GM18873 (cell line): Measurements from ENCODE around the gene FALEC.
A peak's percentile ranks its signal among the peaks of the same experiment; 100 is the strongest.

Experiments
- ATAC-seq: cut with Tn5 transposase; IDR thresholded peaks from one replicate; pipeline ENCODE4 v1.9.1; 2021; ENCODE audit warnings: mild to moderate bottlenecking, moderate library complexity, moderate number of reproducible peaks; ENCODE audit not compliant: unreplicated experiment, low FRiP score

Gene FALEC

DNA sequence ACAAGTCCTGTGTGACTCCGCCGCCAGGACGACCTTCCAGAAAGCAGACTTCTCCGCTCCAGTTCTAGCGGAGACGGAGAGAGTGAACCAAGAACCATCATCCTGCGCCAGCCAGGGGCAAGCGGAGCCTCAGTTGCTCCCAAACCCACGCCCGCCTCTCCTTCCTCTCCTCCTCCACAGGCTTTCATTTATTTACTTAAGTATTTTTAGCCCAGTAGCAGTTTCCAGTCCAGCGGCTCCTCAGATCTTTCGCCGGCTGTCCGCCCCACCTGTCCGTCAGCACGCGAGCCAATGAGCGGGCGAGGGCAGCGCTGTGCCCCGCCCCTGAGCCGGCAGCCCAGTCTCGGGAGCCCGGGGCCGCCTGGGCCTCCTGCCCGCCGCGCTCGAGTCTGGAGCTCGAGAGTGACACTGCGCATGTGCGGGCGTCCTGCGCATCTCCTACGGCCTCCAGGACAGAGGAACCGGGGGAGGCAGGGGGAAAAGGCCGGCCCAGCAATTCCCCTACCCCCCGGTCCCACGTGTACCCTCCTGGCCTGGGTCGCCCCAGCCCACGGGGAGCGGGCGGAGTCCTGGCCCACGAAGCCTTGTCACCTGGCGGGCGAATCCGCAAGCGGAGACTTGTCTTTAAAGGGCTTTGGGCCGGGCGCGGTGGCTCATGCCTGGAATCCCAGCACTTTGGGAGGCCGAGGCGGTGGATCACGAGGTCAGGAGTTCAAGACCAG, at the start of gene FALEC:
Gene FALEC (plus strand): TSS at position 425 of the 722 bp plus-strand sequence.
- peak; percentile 86 for ATAC-seq

DNA sequence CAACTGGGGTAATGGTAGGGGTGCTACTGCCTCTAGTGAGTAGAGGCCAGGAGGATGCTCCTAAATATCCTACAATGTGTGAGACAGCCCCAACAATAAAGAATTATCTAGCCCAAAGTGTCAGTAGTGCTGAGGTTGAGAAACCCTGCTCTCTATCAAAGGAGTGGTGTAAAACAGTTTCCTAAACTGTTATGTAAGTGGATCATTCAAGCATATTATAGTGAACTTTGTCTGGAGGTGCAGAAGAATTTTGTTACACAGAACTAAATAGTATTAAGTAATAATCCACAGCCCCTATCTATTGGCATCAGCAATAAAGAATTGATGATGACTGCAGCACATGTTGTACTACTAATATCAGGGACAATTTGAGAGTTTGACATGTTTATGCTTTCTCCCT, 48.6 kb upstream of the FALEC start:
- no peak for ATAC-seq

DNA sequence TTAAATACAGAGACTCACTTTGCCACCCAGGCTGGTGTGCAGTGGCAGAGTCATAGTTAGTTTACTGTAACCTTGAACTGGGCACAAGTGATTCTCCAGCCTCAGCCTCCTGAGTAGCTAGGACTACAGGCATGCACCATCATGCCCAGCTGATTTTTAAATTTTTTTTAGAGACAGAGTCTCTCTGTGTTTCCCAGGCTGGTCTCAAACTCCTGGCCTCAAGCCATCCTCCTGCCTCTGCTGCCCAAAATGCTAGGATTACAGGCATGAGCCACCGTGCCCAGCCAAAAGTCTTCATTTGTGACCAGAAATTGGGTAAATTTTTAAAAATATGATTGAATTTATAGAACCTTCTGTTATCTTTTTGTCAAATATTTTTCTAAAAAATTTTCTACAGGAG, 46.3 kb upstream of the FALEC start:
- no peak for ATAC-seq

DNA sequence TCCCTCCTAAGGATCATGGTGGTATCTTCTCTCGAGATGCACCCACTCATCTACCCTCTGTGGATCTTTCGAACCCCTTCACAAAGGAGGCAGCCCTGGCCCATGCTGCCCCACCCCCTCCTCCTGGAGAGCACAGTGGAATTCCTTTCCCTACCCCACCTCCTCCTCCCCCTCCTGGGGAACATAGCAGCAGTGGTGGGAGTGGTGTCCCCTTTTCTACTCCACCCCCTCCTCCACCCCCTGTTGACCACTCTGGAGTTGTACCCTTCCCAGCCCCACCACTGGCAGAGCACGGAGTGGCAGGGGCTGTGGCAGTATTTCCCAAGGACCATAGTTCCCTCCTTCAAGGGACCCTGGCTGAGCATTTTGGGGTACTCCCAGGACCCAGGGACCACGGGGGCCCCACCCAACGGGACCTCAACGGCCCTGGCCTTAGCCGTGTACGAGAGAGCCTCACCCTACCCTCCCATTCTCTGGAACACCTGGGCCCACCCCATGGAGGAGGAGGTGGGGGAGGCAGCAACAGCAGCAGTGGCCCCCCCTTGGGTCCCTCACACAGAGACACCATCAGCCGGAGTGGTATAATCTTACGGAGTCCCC, 42.9 kb upstream of the FALEC start:
- no peak for ATAC-seq

DNA sequence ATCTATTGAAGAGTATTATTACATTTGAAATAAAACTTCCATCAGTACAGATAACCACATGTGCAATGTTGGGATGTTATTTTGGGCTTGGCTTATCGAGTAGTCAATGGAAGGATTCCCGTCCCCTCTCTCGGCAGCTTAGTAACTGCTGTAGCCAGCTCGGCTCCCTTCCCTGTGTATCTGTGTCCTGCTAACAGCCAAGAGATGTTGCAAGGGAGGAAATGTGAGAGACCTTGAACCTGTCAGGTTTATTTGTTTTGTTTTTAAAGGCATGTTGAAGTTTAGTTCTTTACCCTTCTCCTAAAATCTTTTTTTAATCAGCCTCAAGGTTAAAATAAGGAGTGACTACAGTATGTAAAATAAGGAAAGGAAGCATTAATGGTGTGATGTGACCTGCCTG, 41.9 kb upstream of the FALEC start:
- no peak for ATAC-seq

DNA sequence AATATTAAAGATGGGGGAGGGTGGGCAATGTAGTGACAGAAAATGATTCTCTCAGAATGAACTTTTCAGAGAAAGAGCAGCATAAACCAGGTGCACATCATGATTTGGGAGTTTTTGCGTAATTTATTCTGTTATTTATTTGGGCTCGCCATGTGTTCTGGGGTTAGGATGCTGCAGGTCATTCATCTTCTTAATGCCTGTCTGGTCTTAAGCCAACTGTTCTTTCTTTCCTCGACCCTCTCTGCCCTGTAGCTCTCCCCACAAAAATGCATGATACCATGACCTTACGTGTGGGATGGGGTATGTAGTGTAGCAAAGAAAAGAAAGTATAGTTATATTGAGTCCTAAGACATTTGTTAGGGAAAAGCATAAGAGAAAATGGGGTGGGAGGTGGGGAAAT, 40.7 kb upstream of the FALEC start:
- no peak for ATAC-seq

DNA sequence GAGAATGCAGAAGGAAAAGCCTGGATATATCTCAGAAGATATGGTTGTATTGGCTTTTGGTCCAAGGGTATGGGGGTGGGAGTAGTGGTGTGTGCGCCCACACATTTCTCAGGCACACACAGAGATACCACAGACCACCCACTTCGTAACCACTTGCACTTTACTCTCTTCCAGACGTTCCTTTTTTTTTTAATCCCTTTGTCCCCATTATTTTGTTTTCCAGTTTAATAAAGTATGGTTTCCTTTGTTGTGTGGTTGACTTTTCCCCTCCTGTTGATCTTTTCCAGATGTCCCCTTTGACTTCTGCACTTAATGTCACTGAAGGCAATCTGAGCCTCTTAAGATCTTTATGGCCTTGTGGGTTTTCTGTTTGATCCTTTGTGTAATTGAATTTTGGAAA, 38.8 kb upstream of the FALEC start:
- ATAC-seq, result no peak

DNA sequence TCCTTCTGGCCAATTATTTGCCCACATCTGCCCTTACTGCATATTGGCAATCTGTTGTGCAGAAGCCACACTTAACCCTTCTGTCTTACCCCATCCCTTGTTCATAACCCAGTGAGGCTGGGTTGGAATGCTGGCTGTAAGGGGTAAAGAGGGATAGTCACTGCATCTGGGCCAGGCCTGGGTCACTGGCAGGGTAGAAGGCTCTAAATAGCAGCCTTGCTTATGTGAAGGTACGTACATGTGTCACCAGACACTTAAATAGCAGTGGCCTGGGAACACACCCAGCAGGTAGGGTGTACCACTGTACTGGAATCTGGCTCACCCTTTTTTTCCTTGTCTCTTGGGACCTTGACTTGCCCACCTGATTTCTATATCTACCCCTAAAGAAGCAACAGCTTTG, 38.2 kb upstream of the FALEC start:
- ATAC-seq, result no peak

DNA sequence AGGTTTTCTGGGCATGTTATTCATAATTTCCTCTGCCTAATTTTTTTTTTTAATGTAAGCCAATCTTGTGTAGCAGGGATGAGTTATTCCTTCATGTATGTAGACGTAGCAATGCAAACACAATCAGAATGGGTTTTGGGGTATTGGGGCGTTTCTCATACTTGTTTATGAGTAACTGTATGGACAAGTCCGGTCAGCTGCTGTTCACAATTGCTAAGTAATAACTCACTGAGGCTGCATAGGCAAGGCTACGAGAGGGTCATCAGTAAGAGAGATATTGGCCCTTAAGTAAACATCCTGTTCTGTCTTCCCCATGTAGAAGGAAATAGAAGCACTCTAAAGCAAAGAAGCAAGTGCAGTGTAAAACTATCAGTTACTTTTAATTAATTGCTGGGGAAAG, 37.8 kb upstream of the FALEC start:
- ATAC-seq, result no peak

DNA sequence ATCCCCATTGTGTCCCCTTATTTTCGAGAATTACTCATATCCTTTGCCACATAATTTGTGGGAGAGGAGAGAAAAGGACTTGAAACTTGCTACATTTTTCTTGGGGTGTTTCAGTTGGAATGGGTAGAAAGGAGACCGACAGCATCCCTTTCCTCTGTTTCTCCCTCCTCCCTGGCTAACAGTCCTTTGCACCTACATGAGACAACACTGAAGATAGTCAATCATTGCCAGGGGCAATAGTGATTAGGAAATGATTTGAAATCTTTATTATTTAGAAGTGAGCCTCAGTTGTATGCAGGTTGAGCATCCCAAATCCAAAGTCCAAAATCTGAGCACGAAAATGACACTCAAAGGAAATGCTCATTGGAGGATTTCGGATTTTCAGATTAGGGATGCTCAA, 36.2 kb upstream of the FALEC start:
- ATAC-seq, result no peak

DNA sequence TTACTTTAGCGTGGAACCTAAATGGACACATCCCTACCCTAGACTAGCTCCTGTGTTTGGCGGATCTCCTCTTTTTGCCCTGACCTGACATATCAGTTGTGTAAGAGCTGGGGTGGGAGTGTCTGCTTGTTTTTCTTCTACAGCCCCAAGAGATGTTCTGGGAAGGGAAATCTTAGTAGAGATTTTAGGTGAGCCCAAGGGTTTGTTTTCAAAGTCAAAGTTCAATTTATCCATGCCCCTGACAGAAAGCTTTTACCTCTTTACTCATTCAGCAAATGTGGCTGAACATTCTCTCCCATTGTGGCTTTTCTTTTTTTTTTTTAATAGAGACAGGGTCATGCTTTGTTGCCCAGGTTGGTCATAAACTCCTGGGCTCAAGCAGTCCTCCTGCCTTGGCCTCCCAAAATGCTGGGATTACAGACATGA, 35.6 kb upstream of the FALEC start:
- no peak for ATAC-seq

DNA sequence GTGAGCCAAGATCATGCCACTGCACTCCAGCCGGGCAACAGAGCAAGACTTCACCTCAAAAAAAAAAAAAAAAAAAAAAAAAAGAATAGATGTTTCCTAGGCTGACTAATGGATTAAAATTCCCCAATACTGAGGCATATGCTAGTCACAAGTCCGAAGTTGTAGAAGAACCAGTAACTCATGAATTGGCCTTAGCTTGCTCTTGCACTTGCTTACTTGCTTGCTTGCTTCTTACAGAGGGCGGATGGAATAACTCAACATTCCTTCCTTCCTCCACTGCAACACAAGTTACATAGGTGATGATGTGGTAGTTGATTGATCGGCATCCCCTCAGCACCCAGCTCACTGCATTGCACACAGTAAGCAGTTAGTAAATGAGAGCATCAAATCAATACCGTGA, 31.1 kb upstream of the FALEC start:
- no peak for ATAC-seq

DNA sequence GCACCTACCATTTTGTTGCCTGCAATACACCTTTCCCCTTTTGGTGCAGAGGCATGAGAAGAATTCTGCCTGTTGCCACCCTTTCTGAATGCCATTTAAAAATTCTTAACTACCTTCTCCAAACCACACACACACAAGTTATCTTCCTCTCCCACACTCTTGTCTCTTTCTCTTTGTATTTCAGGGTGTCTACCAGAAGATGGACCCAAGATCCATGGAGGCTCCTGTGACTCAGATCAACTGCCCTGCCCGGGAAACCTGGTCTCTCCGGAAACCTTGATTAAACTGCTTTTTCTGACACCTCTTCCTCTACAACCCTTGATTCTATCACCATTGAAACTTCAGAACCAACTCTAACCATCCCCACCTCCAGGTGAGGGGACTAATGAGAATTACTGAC, 30.7 kb upstream of the FALEC start:
- no peak for ATAC-seq

DNA sequence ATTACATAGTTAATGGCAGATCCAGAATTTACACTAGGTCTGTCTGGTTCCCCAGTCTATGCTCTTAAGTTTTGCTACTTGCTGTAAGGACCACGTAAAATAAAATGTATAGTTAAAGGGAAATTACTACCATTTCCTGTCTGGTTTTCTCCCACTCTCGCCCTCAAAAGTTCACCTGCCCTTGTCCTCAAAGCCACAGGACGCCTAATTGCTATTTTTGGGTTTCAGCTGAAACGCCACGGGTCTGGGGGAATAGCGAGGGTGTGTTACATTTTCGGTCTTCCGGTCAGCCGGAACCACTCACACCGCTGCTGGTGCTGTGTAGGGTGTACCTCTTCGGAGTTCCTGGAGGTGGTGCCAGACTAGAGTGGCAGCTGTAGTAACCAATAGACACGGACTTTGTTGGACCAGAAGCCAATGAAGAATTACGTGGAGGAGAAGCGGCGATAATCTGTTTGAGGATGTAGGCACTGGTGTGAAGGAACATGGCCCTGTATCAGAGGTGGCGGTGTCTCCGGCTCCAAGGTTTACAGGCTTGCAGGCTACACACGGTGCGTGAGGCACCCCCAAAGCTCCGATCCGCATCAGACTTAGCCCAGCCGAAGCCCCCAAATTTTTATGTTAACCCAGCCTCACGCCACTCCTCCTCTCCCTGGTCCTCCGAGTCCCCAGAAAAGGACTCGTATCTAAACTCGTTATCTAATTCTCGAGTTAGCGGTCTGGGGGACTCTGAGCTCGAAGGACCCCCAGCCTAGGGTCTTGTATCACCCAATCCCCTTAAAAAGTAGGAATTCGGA, 28.4 kb upstream of the FALEC start, which contains the start of gene TARS2:
Gene TARS2 (plus strand): TSS at position 454 of the 797 bp plus-strand sequence. CDS start 32 bp downstream, at position 486.
- ATAC-seq, result peak; percentile 98

DNA sequence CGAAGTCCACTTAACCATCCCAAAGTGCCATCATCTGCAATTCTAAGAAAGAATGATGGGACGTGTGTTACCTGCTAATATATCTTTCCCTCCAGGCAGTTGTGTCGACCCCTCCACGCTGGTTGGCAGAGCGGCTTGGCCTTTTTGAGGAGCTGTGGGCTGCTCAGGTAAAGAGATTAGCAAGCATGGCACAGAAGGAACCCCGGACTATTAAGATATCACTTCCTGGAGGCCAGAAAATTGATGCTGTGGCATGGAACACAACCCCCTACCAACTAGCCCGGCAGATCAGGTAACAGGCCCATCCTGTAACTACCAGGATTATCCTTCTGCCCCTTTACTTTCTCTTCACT, 27.8 kb upstream of the FALEC start:
- ATAC-seq, result no peak

DNA sequence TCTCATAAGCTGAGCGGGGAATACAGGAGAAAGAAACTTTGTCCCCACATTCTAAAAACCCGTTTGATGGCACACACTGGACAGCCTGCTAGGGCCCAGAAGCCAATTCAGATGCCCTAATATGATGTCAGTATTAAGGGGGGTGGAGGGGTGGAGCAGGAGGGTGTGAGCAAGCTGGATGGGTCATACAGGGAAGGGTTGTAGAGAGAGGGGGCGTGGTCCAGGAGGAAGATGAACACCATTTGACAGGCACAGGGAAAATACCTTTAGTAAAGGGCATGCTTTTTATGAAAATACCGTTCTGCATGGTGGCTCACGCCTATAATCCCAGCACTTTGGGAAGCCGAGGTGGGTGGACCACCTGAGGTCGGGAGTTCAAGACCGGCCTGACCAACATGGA, 22.4 kb upstream of the FALEC start:
- no peak for ATAC-seq

DNA sequence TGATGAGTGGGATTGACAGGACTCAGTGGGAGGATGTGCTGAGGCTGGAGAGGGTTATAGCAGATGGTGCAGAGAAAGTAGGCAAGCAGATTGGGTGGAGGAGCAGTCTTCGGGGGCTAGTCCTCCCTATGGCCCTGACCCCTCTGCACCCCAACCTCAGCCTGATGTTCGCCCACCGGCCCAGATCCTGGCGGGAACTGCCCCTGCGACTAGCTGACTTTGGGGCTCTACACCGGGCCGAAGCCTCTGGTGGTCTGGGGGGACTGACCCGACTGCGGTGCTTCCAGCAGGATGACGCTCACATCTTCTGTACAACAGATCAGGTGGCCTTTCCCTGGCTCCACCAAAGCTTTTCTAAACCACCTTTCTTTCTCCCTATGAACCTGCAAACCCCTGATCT, 17.2 kb upstream of the FALEC start:
- no peak for ATAC-seq

DNA sequence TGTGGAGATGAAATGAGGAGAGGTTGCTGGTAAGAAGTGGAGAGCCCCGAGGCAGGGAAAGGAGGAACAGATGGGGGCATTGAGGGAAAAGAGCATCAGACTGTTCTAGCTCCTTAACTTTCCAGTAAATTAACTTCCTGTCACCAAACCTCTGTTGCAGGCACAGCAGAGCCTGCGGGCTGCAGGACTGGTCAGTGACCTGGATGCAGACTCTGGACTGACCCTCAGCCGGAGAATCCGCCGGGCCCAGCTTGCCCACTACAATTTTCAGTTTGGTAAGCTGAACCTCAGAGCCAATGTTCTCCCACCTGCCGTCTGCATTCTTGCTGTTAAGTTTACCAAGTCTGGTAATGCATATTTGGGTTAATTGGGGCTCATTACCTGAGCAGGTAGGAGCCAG, 10.1 kb upstream of the FALEC start:
- no peak for ATAC-seq

DNA sequence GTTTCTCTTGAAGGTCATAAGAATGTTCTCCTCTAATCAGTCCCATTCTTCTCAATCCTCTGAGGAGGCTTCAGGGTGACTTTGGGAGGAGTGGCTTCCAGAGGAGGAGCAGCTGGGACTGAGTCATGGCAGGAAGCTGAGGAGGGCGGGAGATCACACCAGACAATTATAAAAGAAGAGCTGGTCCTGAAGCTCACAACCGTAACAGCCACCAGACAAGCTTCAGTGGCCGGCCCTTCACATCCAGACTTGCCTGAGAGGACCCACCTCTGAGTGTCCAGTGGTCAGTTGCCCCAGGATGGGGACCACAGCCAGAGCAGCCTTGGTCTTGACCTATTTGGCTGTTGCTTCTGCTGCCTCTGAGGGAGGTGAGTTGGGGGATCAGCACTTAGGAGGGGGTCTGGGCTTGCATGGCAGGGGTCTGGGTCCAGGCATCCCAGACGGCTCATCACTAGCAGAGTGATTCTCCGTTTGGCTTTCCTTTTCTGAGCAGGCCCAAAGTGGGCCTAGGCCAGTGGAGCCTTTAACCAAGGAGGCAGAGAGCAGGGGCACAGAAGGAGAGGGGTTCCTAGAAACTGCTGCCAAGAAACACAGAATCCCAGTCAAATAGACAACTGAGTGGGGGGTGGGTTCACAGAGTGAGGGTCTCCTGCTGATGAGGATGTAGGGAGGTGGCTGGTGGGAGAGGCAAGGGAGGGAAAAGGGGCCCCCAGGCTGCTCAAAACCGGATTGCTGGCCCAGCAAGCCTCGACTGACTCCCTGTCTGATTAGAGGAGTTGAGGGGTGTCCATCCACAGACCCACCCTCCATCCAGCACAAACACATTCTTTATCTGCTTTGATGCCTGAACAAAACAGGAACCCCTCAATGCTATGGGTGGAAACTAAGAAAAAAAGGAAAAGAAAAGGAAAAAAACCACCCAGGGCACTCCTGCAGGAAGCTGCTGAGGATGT, 7.4 kb upstream of the FALEC start, which contains the start of gene ECM1:
Gene ECM1 (plus strand): TSS at position 198 of the 953 bp plus-strand sequence. CDS start 101 bp downstream, at position 299.
- no peak for ATAC-seq

DNA sequence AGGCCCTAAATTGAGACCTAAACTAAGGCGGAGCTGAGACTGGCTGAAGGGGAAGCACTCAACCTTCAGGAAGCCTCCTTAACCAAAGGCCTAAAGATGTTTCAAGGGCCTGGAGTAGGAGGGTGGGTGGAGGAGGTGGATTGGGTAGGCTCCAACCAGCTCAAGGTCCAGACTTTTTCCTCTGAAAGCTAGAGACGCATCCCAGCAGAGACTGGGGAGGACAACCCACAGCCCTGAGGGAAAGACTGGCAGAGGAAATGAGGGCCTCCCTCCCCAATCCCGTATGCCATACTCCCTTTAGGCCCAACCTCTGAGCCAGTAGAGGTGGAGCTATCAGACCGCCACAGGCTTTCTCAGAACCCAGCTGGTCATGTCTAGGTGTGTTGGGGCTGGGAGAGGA, 6.6 kb upstream of the FALEC start:
- ATAC-seq, result no peak
